Motor neuron (in vitro differentiated cells): ENCODE data around the gene C1orf21. TPM values are rescaled to one million over a fixed set of nuclear protein-coding genes. Genes with fewer than 3 reads are reported as not detected.
A peak's percentile ranks its signal among the peaks of the same experiment; 100 is the strongest.

ENCODE experiments used
- ATAC-seq, 8 experiments: fragments of 200-7000 bp; cut with Tn5 transposase; replicated peaks in 6 of 8; 2 replicates each; pipeline ENCODE4 v1.8.0; 2021; ENCODE audit warnings: mild to moderate bottlenecking in 8 of 8, moderate library complexity in 8 of 8
- H3K27ac ChIP-seq, 2 donors: fragments of 250-450 bp; sonication (Bioruptor Pico); 2 replicates each; pipeline ENCODE4 v1.9.0; 2021; ENCODE audit warnings: antibody characterized with exemption in 2 of 2, mild to moderate bottlenecking in 2 of 2, moderate library complexity in 1 of 2
- H3K4me1 ChIP-seq, 2 donors: fragments of 250-450 bp; sonication (Bioruptor Pico); replicated peaks in 1 of 2; 2 replicates each; pipeline ENCODE4 v1.6.1; 2021; ENCODE audit warnings: antibody characterized with exemption in 2 of 2, mild to moderate bottlenecking in 2 of 2, moderate library complexity in 1 of 2
- H3K4me3 ChIP-seq, 5 donors: fragments of 250-450 bp; sonication (Bioruptor Pico); 2 replicates each; pipeline ENCODE4 v1.9.0; 2021; ENCODE audit warnings: antibody characterized with exemption in 5 of 5, mild to moderate bottlenecking in 5 of 5, moderate library complexity in 4 of 5
- WGBS, 10 experiments: fragments of 450-650 bp; shearing (Covaris generic); methylation state at CpG; one replicate each; pipeline ENCODE4 v1.0.0; 2022; 5-methylcytosine and 5-hydroxymethylcytosine counted together
- in situ Hi-C, 9 experiments: fragments of 400-800 bp; cut with MboI; loops; one replicate each; pipeline ENCODE4 v1.15.0; 2021; ENCODE audit warnings: low sequenced_read_pairs in 9 of 9, low pct_unique_long_range_greater_than_20kb in 2 of 9; ENCODE audit not compliant: unreplicated experiment in 9 of 9
- total RNA-seq, 8 experiments: library from RNA; unstranded; fragments of 300-600 nt; gene quantifications; 2 replicates each; pipeline versions ENCODE4 v1.2.3 to v1.2.4, GENCODE V29; 2022

Gene C1orf21
- total RNA-seq, 8 experiments from 2014 or later, result 0.49 to 43.9 (median 17.9) TPM

GRCh38 chr1:184486761-184487445 is 100.1 kb downstream of the C1orf21 start:
- no peak overlapping the region for H3K27ac ChIP-seq
- no peak overlapping the region for H3K4me3 ChIP-seq
- in situ Hi-C loops, result no loop called here
- no peak for ATAC-seq
- 80 to 100% (median 87%) methylated on average over 1 to 4 of the region's 6 CpGs; no CpG with 5 or more reads in 3 of the 10 experiments for WGBS, 10 experiments
- H3K4me1 ChIP-seq, result peaks cover 7 to 33% of the 10 kb centered on the region in 2 donors

- peaks cover 8 to 41% of the 10 kb centered on the region in 2 donors for H3K4me1 ChIP-seq
- no peak overlapping the region for H3K4me3 ChIP-seq
- 33 to 97% (median 94%) methylated on average over 2 to 5 of the region's 5 CpGs for WGBS, 10 experiments
- ATAC-seq, result peak in 1 of 8 experiments; percentile 57
- no peak overlapping the region for H3K27ac ChIP-seq
- in situ Hi-C loops, result no loop called here
Observed at GRCh38 chr1:184487531-184488193, 100.8 kb downstream of the C1orf21 start.

- Histone ChIP-seq H3K27ac (no peak overlapping the region), H3K4me1 (peaks cover 20 to 57% of the 10 kb centered on the region in 2 donors), H3K4me3 (no peak overlapping the region)
- WGBS, 10 experiments, result 81 to 100% (median 93%) methylated on average over 2 to 3 of the region's 3 CpGs; no CpG with 5 or more reads in 3 of the 10 experiments
- in situ Hi-C loops, result no loop called here
- no peak for ATAC-seq
Observed at GRCh38 chr1:184489908-184490307, 103.1 kb downstream of the C1orf21 start.

DNA sequence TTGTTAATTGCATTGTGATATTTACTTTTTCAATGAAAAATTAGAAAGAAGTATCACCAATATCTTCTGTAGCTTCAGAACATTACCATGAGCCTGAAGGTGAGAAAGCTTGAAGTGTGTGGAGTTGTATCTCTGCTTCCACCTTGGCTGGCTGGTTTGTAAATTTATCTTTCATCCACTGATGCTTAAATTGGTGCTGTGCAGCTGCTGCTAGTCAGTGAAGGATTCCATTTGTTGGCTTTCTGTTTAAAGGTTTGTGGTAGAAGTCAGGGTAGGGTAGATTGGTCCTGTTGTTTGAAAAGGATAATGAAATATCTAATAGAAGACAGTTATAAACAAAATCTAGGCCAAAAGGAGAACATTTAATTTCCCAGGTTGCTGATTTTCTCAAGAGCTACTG is 105.7 kb downstream of the C1orf21 start:
- Histone ChIP-seq H3K4me3 (no peak overlapping the region), H3K27ac (no peak overlapping the region), H3K4me1 (peaks cover 33 to 73% of the 10 kb centered on the region in 2 donors)
- in situ Hi-C loops, result no loop called here
- no peak for ATAC-seq

GRCh38 chr1:184493987-184494388 is 107.2 kb downstream of the C1orf21 start:
- no peak overlapping the region for H3K27ac ChIP-seq
- H3K4me1 ChIP-seq, result peaks cover 43 to 75% of the 10 kb centered on the region in 2 donors
- peak in 1 of 8 experiments; percentile 7 for ATAC-seq
- no peak overlapping the region for H3K4me3 ChIP-seq
- WGBS, 10 experiments, result 80 to 100% (median 100%) methylated on average over 1 of the region's 1 CpG; no CpG with 5 or more reads in 5 of the 10 experiments
- in situ Hi-C loops, result no loop called here

DNA sequence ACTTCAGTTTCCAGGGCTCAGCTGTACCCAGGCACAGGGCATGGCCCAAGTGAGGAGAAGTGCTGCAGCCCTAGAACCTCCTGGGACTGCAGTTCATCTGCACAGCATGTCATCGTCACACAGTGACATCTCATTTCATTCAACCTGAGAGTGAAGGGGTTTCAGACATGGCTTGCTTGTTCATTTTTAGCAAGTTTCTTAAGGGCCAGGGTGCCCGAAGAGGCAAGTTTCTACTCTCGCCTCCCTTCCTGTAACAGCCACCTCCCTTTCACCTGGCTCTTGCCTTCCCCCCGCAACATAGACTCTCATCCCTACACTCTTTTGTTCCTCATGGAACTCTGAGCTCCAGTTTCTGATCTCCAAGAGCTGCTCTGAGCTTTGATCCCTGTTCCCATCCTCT is 108.1 kb downstream of the C1orf21 start:
- Histone ChIP-seq H3K27ac (no peak overlapping the region), H3K4me3 (no peak overlapping the region), H3K4me1 (peaks cover 48 to 67% of the 10 kb centered on the region in 2 donors)
- no peak for ATAC-seq
- 78 to 100% (median 89%) methylated on average over 1 to 4 of the region's 4 CpGs; no CpG with 5 or more reads in 1 of the 10 experiments for WGBS, 10 experiments
- in situ Hi-C loops, result no loop called here

DNA sequence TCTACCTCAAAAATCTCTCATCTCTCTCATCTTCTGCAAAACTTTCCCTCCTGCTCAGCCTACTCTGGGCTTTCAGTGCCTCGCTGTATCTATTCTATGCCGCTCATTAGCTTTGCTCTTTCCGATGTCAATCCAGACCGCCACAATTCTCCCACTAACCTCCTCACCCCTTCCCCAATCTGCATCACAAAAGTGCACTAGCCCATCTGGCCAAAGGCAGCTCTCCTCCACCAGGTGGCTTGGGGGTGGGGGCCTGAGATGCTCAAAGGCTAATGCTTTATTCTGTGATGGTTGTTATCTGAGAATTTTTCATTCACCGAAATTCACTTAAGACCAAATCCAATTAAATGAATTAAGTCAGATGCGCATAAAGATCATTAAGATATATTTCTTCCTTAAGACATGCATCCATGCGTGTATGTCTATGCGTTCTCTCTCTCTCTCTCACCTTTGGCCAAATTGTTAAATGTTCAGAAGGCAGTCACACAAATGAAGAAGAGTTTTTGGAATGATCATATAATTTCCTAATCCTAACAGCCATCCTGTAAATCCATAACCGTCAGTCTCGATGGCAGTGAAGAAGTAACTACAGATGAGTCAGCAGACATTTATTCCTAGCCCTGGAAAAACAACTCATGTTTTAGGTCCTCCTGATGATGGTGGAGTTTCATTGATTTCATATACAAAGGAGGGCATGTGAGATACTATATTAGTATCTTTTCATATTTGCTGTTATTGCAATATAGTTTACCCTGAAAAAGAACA is 111.3 kb downstream of the C1orf21 start:
- in situ Hi-C loops, result no loop called here
- Histone ChIP-seq H3K27ac (no peak overlapping the region), H3K4me1 (peaks cover 48 to 50% of the 10 kb centered on the region in 2 donors), H3K4me3 (no peak overlapping the region)
- ATAC-seq, result peak in 5 of 8 experiments; percentile 68 to 92 (median 88)
- 0 to 89% (median 38%) methylated on average over 1 to 10 of the region's 10 CpGs for WGBS, 10 experiments

- in situ Hi-C loops, result loop anchor here in 1 of 9 experiments (25.0 kb wide), 1 partner anchor 163 kb away; no protein-coding TSS in a partner anchor
- H3K27ac ChIP-seq, result no peak overlapping the region
- H3K4me1 ChIP-seq, result peaks cover 50 to 51% of the 10 kb centered on the region in 2 donors
- WGBS, 10 experiments, result 20 to 88% (median 60%) methylated on average over 1 of the region's 1 CpG; no CpG with 5 or more reads in 5 of the 10 experiments
- ATAC-seq, result no peak
- no peak overlapping the region for H3K4me3 ChIP-seq
Observed at GRCh38 chr1:184499616-184500015, 112.8 kb downstream of the C1orf21 start.

DNA sequence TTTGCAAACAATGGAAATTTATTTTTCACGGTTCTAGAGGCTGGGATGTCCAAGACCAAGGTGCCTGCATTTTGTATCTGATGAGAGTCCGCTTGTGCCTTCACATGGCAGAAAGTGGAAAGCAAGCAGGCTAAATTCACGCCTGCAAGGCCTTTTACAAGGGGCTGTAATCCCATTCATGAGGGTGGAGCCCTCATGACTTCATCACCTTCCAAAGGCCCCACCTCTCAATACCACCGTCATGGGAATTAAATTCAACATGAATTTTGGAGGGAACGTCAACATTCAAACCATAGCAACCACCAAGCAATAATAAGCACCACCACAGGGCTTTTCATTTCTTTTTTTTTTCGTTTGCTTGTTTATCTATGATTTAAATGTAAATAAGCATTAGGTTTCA is 115.3 kb downstream of the C1orf21 start:
- Histone ChIP-seq H3K4me3 (no peak overlapping the region), H3K4me1 (peaks cover 40 to 44% of the 10 kb centered on the region in 2 donors), H3K27ac (no peak overlapping the region)
- peak in 3 of 8 experiments; percentile 22 to 91 (median 26) for ATAC-seq
- WGBS, 10 experiments, result 54 to 95% (median 79%) methylated on average over 3 to 5 of the region's 6 CpGs; no CpG with 5 or more reads in 2 of the 10 experiments
- in situ Hi-C loops, result loop anchor here in 1 of 9 experiments (25.0 kb wide), 1 partner anchor 160 kb away; no protein-coding TSS in a partner anchor

DNA sequence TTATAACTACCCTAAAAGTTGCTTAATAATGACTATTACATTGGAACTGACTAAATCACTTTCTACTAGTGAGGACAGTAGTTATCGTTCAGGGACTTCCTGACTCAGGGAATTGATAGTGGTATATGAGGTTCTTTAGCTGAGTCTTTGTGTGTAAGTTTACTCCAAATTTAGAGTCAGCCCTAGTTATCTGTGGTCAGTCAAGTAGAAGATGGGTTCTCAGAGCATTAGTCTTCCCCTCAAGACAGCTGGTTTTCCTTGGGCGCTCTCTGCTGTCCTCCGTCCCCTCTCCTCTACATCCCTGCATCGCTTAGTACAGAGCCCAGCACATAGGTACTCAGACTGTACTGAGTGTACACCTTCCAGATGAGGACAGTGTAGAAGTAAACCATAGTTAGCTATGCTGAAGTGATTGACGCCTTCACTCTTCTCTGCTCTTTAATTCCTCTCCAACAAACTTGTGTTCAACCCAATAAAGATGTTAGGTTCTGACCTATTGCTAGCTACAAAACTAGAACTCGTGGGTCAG is 116.5 kb downstream of the C1orf21 start:
- Histone ChIP-seq H3K4me1 (peaks cover 29 to 42% of the 10 kb centered on the region in 2 donors), H3K4me3 (no peak overlapping the region), H3K27ac (no peak overlapping the region)
- no peak for ATAC-seq
- in situ Hi-C loops, result loop anchor here in 1 of 9 experiments (25.0 kb wide), 1 partner anchor 159 kb away; no protein-coding TSS in a partner anchor
- 6 to 100% (median 83%) methylated on average over 2 to 6 of the region's 6 CpGs; no CpG with 5 or more reads in 1 of the 10 experiments for WGBS, 10 experiments

GRCh38 chr1:184504040-184504954 is 117.5 kb downstream of the C1orf21 start:
- peak in 5 of 8 experiments; percentile 71 to 88 (median 76) for ATAC-seq
- Histone ChIP-seq H3K4me1 (peaks cover 22 to 40% of the 10 kb centered on the region in 2 donors), H3K4me3 (no peak overlapping the region), H3K27ac (peak overlapping the region in 1 of 2 donors; percentile 26)
- in situ Hi-C loops, result loop anchor here in 1 of 9 experiments (25.0 kb wide), 1 partner anchor 158 kb away; no protein-coding TSS in a partner anchor
- 9 to 55% (median 30%) methylated on average over 3 to 15 of the region's 16 CpGs for WGBS, 10 experiments
